GM18868 (cell line): Measurements from ENCODE around the gene ID3.
"Not testable (repeated sequence)": the region's sequence is repeated elsewhere in the genome, so short reads cannot be mapped to it uniquely, and the experiment has no call there.

ENCODE experiments used
- ATAC-seq: cut with Tn5 transposase; IDR thresholded peaks from one replicate; pipeline ENCODE4 v1.9.1; 2021; ENCODE audit warnings: mild to moderate bottlenecking, moderate library complexity; ENCODE audit not compliant: unreplicated experiment

ID3 gene

GRCh38 chr1:23589585-23589986 is 30.3 kb upstream of the ID3 start:
- ATAC-seq, result no peak

- ATAC-seq, result no peak
Observed at GRCh38 chr1:23588749-23589548, 29.6 kb upstream of the ID3 start.

- no peak for ATAC-seq
Observed at GRCh38 chr1:23585321-23586022, 26.2 kb upstream of the ID3 start.

GRCh38 chr1:23583727-23584126 is 24.4 kb upstream of the ID3 start:
- not testable (repeated sequence) for ATAC-seq

GRCh38 chr1:23582820-23583219 is 23.5 kb upstream of the ID3 start:
- no peak for ATAC-seq

GRCh38 chr1:23581219-23581618 is 21.9 kb upstream of the ID3 start:
- no peak for ATAC-seq

GRCh38 chr1:23578997-23579363 is 19.7 kb upstream of the ID3 start:
- ATAC-seq, result no peak

- no peak for ATAC-seq
Observed at GRCh38 chr1:23578311-23578996, 19.2 kb upstream of the ID3 start.

- peak; percentile 72 for ATAC-seq
Observed at GRCh38 chr1:23577056-23578004, 18.0 kb upstream of the ID3 start.

GRCh38 chr1:23576338-23577055 is 17.2 kb upstream of the ID3 start:
- ATAC-seq, result no peak

GRCh38 chr1:23575226-23575810 is 16.0 kb upstream of the ID3 start:
- ATAC-seq, result no peak

GRCh38 chr1:23574265-23574754 is 15.0 kb upstream of the ID3 start:
- peak; percentile 34 for ATAC-seq

GRCh38 chr1:23573574-23574182 is 14.4 kb upstream of the ID3 start:
- no peak for ATAC-seq

GRCh38 chr1:23571465-23571864 is 12.2 kb upstream of the ID3 start:
- no peak for ATAC-seq

GRCh38 chr1:23570001-23570691 is 10.8 kb upstream of the ID3 start:
- ATAC-seq, result no peak

- no peak for ATAC-seq
Observed at GRCh38 chr1:23568608-23569383, 9.5 kb upstream of the ID3 start.

- ATAC-seq, result no peak
Observed at GRCh38 chr1:23567996-23568607, 8.8 kb upstream of the ID3 start.
